Activated naive CD4-positive, alpha-beta T cell treated with Interleukin-2 at 50 U/mL for 16 hours (primary cell): ENCODE results near the gene METTL1.

ENCODE experiments used
- DNase-seq: peaks from one replicate; pipeline ENCODE4 v3.0.0-alpha.2; 2020

Gene METTL1

DNA sequence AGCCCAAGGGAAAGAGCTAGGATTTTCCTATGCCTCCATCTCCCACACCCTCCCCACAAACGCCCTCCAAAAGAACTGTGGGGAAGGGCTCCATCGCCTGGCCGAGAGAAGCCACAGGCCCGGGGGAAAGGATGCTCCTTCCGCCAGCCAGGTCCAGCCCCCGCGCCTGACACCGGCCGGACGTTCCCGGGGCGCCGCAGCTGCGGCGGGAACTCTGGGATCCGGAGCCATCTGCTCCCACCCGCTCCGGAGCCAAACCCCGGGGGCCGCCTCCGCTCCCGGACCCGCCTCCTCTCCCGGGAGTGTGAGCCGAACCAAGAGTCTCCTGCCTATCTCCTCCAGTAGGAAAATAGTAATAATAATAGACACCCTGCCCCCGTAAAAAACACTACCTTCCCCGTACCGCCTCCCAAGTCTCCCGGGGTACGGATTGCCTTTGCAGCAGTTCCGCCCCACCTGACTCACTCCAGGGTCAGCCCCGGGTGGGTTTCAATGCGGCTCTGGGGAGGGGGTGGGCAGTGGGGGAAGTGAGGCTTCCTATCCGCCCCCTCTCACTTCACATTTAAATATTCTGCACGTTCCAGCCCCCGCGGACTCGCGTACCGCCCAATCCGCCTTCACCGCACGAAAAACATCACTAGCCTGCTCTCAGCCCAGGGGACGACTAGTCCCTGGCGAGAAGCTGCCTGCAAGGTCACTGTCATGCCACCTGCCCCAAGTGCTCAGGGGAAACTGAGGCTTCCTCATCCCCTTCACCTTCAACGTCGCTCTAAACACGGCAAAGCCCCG, 35.8 kb downstream of the METTL1 start:
- DNase-seq = no peak

DNA sequence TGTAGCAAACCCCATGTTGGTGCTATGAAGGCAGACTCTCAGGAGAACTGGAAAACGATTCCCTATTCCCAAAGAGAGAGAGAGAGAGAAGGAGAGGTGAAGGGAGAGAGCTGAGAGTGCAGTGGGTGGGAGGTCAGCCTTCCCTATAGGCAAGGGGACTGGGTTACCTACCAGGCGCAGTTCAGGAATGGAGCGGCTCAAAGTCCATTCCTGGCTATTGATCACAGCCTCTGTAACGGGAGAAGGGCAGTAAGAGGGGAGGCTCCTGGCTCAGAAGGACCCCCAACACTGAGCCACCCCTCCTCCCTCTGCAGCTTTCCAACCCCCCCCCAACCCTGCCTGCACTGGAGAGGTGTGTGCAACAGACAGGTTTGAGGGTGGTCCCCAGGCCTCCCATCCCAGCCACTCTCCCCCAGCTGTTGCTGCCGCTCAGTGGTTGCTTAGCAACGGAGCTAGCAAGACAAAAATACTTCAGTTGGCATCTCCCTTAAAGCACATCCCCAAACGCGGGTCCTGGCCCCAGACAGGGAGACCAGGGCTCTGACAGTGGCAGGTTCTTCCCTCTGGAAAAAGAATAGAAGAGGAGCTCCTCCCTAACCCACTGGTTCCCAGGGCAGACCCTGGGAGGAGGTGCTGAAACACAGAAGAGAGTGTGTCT, 36.6 kb downstream of the METTL1 start:
- no peak for DNase-seq

DNA sequence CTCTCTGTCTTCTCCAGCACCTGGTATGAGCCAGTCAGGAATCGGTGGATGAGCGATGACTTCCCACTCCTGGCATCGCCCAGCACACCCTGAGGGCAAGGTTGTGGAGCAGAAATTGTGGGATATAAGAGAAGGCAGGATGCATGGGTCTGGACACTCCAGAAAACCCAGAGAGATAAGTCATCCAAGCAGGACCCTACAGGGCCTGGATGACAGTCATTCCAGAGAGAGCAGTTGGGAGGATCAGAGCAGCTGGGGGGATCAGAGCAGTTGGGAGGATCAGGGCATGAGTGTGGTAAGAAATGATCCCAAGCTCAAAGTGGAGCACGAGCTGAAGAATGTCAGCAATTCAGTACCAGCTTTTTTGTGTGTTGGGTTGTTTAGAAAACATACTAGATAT, 37.3 kb downstream of the METTL1 start:
- DNase-seq = no peak

DNA sequence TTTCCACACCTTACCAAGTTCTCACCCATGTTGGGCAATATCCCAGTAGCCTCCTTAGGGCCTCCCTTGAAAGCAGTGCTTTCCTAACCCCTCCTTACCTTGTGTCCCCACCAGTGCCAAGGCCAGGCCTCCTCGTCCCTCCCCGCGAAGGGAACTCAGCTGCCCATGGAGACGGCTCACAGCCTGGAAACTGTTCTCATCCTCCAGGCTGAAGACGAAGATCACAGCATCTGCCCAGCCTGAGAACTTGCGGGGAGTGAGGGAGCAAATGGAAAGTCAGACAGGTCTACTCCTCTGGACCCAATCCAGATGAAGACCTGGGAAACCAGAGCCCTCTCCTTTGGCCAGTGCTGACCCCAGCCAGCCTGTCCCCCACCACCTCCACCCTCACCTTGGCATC, 38.0 kb downstream of the METTL1 start:
- DNase-seq = no peak

DNA sequence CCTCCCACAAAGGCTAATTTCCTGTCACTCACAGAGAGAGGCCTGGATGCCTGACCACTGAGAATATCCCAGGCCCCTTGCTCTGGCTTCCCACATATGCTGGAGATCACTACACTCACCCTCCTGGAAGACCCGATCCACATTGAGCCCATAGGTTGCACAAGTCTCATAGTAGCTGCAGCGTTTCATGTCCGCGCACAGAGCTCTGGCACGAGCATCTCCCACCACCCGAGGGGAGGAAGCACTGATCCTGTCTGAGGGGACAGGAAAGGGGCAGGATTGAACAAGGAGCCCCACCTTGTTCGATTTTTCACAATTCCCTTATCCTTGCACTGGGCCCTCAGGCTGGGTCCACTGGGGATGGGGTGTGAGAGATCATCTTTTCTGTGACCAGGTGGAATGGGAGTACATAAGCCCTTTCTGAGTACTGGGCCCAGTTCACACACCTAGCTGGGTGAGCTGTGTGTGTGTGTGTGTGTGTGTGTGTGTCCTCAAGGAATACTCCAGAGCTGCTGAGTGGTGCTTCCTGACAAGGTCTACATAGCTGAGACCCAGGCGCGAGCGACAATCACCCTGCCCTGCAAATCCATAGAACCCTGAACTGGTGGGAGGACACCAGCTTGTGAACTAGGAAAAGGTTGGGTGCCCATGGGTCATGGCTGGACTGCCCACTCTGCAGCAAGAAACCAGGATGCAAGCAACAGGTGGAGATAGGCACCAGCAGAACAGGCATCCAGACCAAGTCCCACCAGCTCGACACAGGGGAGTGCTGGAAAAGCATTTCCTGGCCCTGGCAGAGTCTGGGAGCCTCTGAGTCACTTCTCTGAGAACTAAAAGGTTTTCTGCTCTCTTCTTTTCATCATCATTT, 38.9 kb downstream of the METTL1 start:
- DNase-seq = no peak

DNA sequence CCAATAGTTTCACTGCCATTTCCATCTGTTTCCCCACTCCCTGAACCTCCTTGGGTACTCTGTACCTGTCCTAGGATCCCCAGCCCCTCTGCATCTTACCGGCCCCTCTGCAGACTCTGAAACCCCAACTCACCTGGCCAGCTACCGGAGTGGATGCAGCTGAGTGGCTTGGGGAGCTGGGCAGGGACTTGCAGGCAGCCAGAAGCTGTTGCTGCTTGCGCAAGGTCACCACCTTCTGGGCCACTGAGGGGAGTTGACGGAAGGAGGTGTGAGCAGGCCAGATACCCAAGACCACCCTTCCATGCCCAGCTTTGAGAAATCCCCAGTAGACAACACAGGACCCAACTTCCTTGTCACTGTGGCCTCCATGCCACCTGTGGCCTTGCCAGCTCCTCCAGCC, 39.6 kb downstream of the METTL1 start:
- no peak for DNase-seq

DNA sequence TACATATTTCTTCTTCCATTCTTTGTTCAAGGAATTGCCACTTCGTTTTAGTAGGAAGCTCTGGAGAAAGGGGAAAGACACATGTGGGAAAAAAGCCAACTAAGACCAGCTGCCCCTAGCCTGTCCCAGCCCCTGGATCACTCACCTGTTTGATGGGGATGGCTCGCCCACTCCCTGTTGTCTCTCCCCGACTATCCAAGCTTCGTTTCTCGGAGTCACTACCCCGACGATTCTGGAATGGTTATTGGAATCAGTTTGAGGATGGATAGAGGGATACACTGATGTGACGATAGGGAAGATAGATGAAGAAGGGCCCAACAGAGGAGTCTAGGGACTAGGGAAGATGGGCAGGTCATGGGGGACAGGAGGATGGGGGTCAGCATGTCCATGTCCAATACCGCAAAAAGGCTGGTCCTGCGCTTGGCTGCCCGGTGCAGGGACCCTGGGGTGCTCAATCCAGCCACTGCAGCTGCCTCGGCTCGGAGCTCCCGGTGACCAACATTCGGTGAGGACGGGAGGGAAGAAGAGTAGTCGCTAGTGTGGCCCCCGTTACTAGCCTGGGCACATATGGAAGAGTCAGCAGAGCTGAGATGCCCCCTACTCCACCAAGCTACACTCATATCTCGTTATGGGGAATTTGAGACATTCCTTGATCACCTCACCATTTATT, 40.4 kb downstream of the METTL1 start:
- DNase-seq = no peak

DNA sequence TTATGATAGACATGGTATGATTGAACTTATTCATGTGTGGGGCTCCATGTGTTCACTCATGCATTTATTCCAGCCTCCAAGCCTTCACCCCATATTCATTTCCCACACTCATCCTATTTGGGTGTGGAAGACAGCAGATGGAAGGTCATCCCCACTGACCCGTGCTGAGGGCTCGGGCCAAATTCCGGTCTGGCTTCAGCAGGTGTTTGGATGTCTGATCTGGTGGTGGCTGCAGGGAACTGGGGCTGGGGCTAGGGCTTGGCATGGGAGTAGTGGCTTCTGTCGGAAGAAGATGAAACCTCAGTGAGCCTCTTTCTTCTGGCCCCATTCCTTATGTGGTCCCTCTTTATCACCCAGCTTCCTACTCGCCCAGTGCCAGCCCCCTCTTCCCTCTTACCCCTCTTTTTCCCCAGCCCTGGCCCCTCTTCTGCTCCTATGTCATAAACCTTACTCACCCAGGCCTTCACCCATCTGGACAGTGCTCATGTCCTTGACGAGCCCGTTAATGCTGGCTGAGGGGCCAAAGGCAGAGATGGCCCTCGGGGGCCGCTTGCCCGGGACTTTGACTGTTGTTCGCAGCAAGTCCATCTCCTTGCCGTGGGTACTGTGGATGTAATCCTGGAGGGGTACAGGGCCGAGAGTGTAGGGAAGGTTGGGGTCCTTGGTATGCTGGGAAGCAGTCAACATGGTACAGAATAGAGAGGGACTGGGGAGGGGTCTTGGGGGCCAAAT, 41.4 kb downstream of the METTL1 start:
- no peak for DNase-seq

DNA sequence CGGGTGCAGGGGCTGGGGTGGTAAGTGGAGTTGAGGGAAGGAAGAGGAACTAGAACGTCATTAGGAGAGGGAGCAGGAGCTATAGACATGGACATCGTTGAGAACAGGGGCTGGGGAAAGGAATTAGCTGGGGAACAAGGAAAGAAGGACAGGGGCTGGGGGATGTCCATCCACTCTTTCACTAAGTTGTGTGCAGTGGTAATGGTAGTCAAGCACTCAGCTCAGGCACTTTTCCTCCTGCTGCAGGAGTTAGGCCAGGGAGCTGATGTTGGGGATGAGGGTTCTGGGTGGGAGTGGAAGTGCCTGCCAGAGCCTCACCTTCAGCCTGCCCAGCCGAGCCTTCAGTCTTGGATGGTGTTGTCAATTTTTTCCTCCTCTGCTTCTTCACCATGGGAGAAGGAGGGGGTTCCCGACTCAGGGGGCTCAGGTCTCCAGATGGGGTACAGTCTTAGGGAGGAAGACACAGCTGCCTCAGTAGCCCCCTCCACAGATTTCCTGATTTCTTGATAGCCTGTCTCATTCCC, 42.5 kb downstream of the METTL1 start:
- no peak for DNase-seq

DNA sequence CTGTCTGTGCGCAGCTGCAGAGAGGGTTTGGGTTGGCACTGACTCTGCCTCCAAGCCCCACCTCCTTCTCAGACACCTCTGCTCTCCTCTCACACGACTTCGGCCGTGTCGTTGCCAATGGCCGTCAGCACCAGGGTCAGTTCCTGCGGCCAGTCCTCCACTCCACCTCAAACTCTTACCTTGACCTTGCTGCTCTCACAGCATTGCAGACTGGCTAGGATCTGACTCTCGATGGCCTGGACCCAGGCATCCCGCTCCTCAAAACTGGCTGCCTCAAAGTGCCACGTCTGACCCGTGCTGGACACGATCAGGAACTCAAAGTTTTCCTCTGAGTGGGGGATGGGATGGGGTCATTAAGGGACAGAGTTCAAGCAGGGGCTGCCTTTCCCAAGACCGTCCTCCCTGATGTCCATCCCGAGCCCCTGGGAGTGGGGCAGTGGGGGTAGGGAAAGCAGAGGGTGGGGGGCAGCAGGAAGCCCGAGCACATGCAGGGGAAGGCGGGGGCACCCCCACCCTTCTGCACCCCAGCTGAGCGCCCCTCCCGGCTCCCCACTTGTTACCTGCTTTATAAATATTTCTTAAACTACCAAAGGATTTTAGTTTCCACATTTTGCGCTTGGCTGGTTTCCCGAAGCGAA, 44.0 kb downstream of the METTL1 start:
- DNase-seq = no peak

DNA sequence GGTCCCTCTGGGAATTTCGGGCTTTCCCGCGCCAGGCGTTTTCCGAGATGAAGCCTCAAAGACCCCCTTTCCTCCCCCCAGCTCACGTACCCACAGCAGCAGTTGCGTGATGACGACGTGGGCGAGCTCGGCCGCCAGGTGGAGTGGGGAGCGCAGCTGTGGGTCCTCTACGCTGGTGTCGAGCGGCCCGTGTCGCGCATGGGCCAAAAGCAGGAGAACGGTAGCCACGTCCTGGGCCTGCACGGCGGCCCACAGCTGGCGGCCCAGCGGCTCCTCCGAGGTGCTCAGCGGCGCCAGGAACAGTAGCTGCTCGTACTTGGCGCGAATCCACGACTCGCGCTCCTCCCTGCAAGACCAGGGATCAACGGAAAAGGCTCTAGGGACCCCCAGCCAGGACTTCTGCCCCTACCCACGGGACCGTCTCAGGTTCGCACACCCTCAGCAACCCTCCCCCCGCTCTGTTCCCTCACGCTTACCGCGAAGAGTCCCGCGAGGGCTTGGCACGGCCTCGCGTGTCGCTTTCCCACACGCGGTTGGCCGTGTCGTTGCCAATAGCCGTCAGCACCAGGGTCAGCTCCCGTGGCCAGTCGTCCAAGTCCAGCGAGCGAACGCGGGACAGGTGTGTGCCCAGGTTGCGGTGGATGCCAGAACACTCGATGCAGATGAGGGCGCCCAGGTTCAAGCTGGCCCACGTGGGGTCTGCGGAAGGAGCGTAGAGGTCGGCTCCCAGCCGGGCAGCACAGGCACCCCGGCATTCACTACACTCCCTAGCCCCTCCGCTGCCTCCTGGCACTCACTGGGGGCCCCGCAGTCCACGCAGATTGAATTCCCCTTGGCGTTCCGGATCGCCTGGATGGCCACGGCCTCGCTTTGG, 44.8 kb downstream of the METTL1 start:
- no peak for DNase-seq

DNA sequence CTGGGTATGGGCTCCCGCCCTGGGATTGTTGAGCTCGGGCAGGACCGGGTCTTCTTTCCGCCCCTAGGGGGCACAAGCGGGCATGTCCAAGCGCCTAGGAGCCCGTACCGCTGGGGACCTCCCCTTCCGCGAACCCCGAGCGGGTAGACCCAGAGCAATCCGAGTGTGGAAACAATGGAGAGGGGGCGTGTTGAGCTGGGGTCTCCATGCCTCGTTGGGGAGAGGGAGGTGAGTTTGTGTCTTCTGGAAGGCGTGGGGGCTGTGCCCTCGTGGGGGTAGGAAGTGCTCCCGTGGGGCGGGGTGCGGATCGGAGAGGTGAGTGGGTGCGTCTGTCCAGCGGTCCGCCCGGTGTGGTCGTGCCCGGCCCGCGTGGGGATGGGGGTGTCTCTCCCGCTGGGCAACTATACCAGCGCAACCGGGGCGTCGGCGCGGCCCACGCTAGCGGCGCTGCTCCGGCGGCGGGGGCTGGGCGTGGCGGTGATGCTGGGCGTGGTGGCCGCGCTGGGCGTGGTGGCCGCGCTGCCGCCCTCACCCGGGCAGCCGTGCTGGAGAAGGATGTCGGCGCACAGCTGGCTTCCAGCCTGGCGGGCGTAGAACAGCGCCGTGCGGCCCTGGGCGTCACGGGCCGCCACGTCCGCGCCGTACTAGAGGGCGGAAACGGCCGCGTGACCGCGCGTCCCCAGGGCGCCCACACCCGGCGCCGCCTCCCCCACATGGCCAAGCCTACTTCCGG, 45.6 kb downstream of the METTL1 start:
- DNase-seq = peak; percentile 14

DNA sequence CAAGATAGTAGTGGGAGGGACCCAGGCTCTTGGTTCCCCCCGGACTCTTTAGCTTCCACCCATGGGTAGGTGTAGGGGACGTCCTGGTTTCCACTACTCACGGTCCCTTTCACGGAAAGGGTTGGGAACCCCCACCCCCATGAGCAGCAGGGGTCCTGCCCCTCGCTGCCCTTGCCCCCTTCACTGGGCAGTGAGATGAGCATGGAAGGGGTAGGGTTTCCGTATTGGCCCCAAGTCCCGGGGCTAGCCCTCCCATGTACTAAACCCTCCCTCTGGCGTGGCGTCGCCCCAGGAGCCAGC, 46.1 kb downstream of the METTL1 start:
- no peak for DNase-seq

DNA sequence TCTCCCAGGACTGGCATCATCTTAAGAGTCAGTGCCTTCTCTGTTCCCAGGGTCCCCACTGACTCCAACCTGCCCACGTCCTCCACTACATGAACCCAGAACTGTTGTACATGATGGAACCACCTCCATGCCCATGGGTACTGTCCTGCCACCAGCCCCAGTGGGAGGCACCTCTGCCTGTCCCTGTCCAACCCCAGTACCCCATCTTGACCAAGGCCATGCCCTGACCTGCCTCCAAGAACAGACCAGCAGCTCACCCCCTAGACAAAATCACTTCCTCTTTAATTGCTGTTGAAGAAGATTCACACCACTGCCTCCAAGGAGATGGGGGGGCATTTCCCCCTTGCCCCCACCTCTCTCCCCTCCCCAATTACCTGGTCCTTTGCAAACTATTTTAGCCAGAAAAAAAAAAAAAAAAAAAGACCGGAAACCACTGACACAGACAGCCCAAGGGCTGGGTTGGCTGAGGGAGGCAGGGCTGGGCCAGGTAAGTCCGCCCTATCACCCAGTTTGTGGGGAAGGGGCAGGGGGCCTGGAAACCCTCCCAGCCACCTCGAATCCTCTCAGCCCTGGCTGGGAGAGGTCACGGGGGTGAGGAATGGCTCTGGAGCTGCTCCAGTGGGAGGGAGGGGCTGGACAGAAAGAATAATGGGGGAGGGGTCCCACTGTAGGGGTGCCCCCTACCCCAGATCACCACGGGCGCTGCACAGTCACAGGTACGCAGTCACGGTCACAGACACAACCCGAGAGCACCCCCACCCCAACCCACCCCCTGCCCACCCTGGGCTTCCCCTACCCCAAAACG, 46.8 kb downstream of the METTL1 start:
- DNase-seq = no peak

DNA sequence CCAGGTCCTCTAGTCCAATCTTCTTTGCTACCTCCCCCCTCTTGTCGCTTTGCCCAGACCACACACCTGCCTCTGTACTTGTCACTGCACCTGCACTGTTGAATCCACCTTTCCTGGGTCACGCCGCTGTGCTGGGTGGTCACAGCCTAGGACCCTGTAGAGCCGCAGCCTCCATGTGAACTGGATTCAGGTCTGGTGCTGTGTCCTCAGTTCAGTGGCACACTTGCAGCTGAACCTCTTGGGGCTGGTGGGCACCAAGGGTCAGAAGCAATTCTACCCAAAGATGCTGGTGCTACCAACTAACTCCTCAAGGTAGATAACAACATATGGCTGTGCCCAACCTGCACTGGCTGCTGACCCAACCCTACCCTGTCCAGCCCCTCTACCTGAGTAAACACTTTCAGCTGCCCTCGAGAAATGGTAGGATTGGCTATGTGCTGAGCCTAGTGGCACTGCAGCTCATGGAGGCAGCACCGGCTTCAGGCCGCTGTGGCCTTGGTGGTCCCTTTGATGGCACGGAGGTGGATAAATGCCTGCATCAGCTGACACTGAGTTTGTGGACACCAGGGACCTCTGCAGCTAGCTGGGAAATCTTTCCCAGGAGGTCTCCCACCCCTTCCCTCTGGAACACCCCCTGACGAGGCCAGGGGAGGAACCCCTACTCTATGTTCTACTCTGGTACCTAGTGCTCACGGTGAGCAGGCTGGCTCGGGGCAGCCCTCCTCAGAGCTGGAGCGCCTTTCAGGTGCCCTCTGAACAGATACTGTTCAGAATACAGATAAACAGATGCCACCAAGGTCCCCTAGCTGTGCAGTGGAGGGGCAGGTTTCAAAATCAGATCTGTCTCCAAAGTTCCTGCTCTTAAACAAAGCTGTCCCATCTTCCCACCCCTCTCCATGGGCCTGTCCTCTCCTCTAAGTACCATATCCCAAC, 47.6 kb downstream of the METTL1 start:
- no peak for DNase-seq

DNA sequence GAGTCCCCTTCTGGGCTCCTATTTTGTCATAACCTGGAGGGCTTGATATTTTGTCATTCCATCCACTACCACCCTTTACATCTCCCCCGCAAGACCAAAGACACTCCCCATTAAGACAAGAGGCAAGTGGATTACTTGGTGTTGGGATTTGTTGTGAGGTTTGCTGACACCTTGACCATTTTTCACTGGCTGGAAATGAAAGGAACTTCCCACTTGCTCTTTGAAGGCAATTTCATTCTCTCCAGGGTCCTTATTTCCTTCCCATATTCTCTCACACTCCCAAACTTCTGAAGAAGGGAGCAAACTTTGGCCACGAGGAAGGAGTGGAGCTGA, 48.3 kb downstream of the METTL1 start:
- DNase-seq = no peak

DNA sequence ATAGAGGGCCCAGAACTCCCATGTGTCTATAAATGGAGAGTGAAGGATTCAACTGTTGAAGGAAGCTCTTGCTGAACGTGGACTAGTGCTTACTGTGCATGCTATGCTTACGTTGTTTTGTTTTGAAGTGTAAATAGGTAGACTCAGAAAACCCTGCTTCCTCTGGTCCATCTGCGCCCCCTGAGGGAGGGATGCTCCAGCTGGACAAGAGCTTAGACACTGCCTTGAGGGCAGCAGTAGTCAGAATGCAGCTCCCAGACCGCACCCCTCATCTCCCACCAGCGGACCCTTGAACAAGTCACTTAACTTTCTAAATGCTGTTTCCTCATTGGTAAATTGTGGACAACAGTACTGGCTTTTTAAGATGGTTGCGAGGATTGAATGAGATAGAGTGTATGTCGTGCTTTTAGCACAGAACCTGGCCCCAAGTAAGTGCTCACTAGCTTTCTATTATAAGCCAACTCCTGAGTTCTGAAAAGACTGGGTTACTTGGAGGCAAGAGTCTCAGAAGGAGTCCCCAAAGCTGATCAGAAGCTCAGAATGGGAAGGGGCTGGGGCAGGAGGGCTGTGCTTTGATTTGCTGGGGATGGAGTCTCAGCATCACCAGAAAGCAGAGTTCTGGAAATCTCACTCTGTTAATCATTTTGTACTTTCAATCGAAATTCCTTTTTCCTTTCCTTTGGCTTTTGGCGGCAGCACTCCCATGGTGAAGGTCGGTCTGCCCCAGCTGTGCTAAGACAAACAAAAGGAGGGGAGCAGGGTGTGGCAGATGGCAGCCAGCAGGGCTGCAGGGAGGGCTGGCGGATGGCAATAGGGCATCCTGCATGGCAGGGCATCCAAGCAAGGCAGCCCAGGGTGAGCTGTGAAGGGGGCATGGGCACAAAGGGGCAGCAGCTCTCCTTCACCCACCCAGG, 48.9 kb downstream of the METTL1 start:
- no peak for DNase-seq
